Measurements from ENCODE around the gene MAGI2. TPM values are rescaled to one million over a fixed set of nuclear protein-coding genes. Genes with fewer than 3 reads are reported as not detected.

MAGI2 gene
- total and polyA plus RNA-seq, 2 donors (not counting 3 experiments of a cell fraction or from before 2014, with no cell fraction given): 0.28 to 6.0 TPM

GRCh38 chr7:78350391-78350790 lies 1103.1 kb downstream of the MAGI2 start:
- Histone ChIP-seq H3K9me1 (replicated peaks; ENCODE audit: control insufficient read depth, extremely low read depth, insufficient read depth, low read length) (no peaks in the 10 kb centered on the region), H3K79me2 (ENCODE audit: control insufficient read depth, insufficient read depth, low read length) (no peaks in the 10 kb centered on the region), H3K27me3 (ENCODE audit: control insufficient read depth in 2 of 2, insufficient read depth in 2 of 2, low read length in 2 of 2) (no peaks in the 10 kb centered on the region), H3K9ac (replicated peaks; ENCODE audit: extremely low read depth, insufficient read depth, low read length) (no peak overlapping the region), H3K4me3 (replicated peaks in 1 of 3; ENCODE audit: insufficient read depth in 1 of 3, low read depth in 1 of 3, low read length in 3 of 3) (no peak overlapping the region), H3K4me2 (ENCODE audit: insufficient read depth, low read length) (no peak overlapping the region), H4K20me1 (replicated peaks; ENCODE audit: control insufficient read depth, extremely low read depth, insufficient read depth, low read length) (no peaks in the 10 kb centered on the region), H2AFZ (ENCODE audit: low read depth, low read length) (no peak overlapping the region), H3K36me3 (ENCODE audit: control insufficient read depth in 2 of 2, extremely low read depth in 1 of 2, insufficient read depth in 2 of 2, low read length in 2 of 2) (no peaks in the 10 kb centered on the region), H3K27ac (ENCODE audit: insufficient read depth, low read depth, low read length) (no peak overlapping the region), H3K4me1 (ENCODE audit: control insufficient read depth, extremely low read depth, insufficient read depth, low read length) (no peaks in the 10 kb centered on the region), H3K9me3 (replicated peaks; ENCODE audit: control insufficient read depth, insufficient read depth, low read length) (no peaks in the 10 kb centered on the region)
- TF ChIP-seq GATA2 (IDR thresholded peaks at IDR 0.05; ENCODE audit: insufficient read depth, insufficient read length, low read depth, low read length): no peak
- TF ChIP-seq, protein P1, sequence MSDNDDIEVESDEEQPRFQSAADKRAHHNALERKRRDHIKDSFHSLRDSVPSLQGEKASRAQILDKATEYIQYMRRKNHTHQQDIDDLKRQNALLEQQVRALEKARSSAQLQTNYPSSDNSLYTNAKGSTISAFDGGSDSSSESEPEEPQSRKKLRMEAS (IDR thresholded peaks at IDR 0.05; ENCODE audit: insufficient read depth, insufficient read length): no peak
- TF ChIP-seq POLR2AphosphoS5 (IDR thresholded peaks at IDR 0.05; ENCODE audit: insufficient read depth, low read depth, low read length): no peak
- TF ChIP-seq EZH2 (IDR thresholded peaks at IDR 0.05; ENCODE audit: borderline replicate concordance, low read depth, low read length, severe bottlenecking): no peak
- TF ChIP-seq MYC (IDR thresholded peaks at IDR 0.05; ENCODE audit: low read depth, low read length): no peak
- no peak for TF ChIP-seq JUN (IDR thresholded peaks at IDR 0.05; ENCODE audit: borderline replicate concordance, insufficient read depth, insufficient read length, low read depth)
- TF ChIP-seq POLR2A (IDR thresholded peaks at IDR 0.05; ENCODE audit: low read depth, low read length): no peak
- no peak for TF ChIP-seq FOS (IDR thresholded peaks at IDR 0.05; ENCODE audit: borderline replicate concordance, insufficient read depth, low read length)
- intact Hi-C loops (cut with micrococcal nuclease) (no loop called here), dilution Hi-C loops (cut with MboI; ENCODE audit: extremely low pct_ligation_motif_present, low sequenced_read_pairs) (no loop called here)
- CTCF ChIA-PET: no interaction called here
- no peak for DNase-seq (ENCODE audit: low read depth, low spot score)
- FAIRE-seq: no peak
- BruUV-seq (replicated peaks): no TSS peak
- POLR2A ChIA-PET: no interaction called here

DNA sequence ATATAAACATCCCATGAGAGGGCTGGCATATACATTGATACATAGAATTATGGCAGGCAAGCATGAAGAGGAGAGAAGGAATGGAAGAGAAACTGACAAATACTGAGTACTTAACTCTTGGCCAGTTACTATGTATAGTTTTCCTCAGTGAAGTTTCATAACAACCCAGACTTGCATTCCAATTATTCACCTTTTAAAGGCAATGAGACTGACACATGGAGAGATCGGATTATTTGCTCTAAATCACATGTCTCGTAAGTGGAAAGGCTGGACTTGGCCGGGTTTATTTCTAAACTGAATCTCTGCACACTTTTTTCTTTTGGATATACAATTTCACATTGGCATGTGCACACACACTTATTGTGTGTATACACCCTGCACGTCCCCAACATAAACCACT lies 1106.6 kb downstream of the MAGI2 start:
- TF ChIP-seq FOS (IDR thresholded peaks at IDR 0.05; ENCODE audit: borderline replicate concordance, insufficient read depth, low read length) (no peak), POLR2A (IDR thresholded peaks at IDR 0.05; ENCODE audit: low read depth, low read length) (no peak), MYC (IDR thresholded peaks at IDR 0.05; ENCODE audit: low read depth, low read length) (no peak), GATA2 (IDR thresholded peaks at IDR 0.05; ENCODE audit: insufficient read depth, insufficient read length, low read depth, low read length) (no peak), POLR2AphosphoS5 (IDR thresholded peaks at IDR 0.05; ENCODE audit: insufficient read depth, low read depth, low read length) (no peak), EZH2 (IDR thresholded peaks at IDR 0.05; ENCODE audit: borderline replicate concordance, low read depth, low read length, severe bottlenecking) (no peak), JUN (IDR thresholded peaks at IDR 0.05; ENCODE audit: borderline replicate concordance, insufficient read depth, insufficient read length, low read depth) (no peak), CTCF (IDR thresholded peaks at IDR 0.05; ENCODE audit: extremely low read depth in 1 of 2, insufficient read depth in 1 of 2, low read depth in 1 of 2, low read length in 2 of 2) (no peak)
- TF ChIP-seq, protein P1 (IDR thresholded peaks at IDR 0.05; ENCODE audit: insufficient read depth, insufficient read length): no peak
- no peaks in the 10 kb centered on the region for H3K27me3 ChIP-seq (ENCODE audit: control insufficient read depth in 2 of 2, insufficient read depth in 2 of 2, low read length in 2 of 2)
- CTCF ChIA-PET: no interaction called here
- H3K4me2 ChIP-seq (ENCODE audit: insufficient read depth, low read length): no peak overlapping the region
- intact Hi-C loops (cut with micrococcal nuclease): no loop called here
- no peak overlapping the region for H3K4me3 ChIP-seq (replicated peaks in 1 of 3; ENCODE audit: insufficient read depth in 1 of 3, low read depth in 1 of 3, low read length in 3 of 3)
- H3K9me3 ChIP-seq (replicated peaks; ENCODE audit: control insufficient read depth, insufficient read depth, low read length): no peaks in the 10 kb centered on the region
- H4K20me1 ChIP-seq (replicated peaks; ENCODE audit: control insufficient read depth, extremely low read depth, insufficient read depth, low read length): no peaks in the 10 kb centered on the region
- H2AFZ ChIP-seq (ENCODE audit: low read depth, low read length): no peak overlapping the region
- DNase-seq (ENCODE audit: low read depth, low spot score): no peak
- no TSS peak for BruUV-seq (replicated peaks)
- dilution Hi-C loops (cut with MboI; ENCODE audit: extremely low pct_ligation_motif_present, low sequenced_read_pairs): no loop called here
- no peaks in the 10 kb centered on the region for H3K9me1 ChIP-seq (replicated peaks; ENCODE audit: control insufficient read depth, extremely low read depth, insufficient read depth, low read length)
- no peaks in the 10 kb centered on the region for H3K36me3 ChIP-seq (ENCODE audit: control insufficient read depth in 2 of 2, extremely low read depth in 1 of 2, insufficient read depth in 2 of 2, low read length in 2 of 2)
- no peak for FAIRE-seq
- no peaks in the 10 kb centered on the region for H3K79me2 ChIP-seq (ENCODE audit: control insufficient read depth, insufficient read depth, low read length)
- H3K27ac ChIP-seq (ENCODE audit: insufficient read depth, low read depth, low read length): no peak overlapping the region
- H3K4me1 ChIP-seq (ENCODE audit: control insufficient read depth, extremely low read depth, insufficient read depth, low read length): no peaks in the 10 kb centered on the region
- POLR2A ChIA-PET: no interaction called here
- H3K9ac ChIP-seq (replicated peaks; ENCODE audit: extremely low read depth, insufficient read depth, low read length): no peak overlapping the region
